ENCODE measurements around the gene MACROD2. TPM values are rescaled to one million over a fixed set of nuclear protein-coding genes. Genes with fewer than 3 reads are reported as not detected.

The MACROD2 gene
- total RNA-seq, 1 experiment from 2014 or later = 3.7 TPM

DNA sequence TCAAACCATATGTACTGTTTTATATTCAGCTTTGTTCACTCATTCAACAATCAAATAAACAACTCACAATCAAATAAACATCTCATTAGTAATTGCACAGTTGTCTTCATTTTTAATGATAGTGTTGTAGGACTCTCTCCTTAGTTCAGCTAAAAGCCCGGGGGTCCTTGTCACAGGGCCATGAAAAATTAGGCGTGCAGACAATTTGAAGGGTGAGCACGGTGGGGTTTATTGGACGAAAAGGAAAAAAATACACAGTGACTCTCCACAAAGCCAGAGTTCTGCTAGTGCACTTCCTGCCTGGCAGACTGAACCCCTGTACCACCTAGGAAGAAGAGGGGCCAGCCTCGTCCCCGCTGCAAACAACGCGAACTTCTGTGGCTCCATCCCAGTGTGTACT is 599.7 kb downstream of the MACROD2 start:
- H3K9me3 ChIP-seq (ENCODE audit: control insufficient read depth in 1 of 2, insufficient read depth in 1 of 2, low read depth in 1 of 2, low read length in 2 of 2) = no peaks in the 10 kb centered on the region
- ChIA-PET RAD21 (ENCODE audit: low non-redundant PET in 1 of 2, low total read pairs in 2 of 2, uncharacterized antibody in 2 of 2, unreplicated experiment in 2 of 2) (no interaction called here), POLR2A (no interaction called here), CTCF (no interaction called here)
- H3K4me3 ChIP-seq (replicated peaks in 1 of 2; ENCODE audit: low read depth in 1 of 2, low read length in 2 of 2) = no peak overlapping the region
- H3K36me3 ChIP-seq (ENCODE audit: control insufficient read depth in 1 of 2, insufficient read depth in 2 of 2, low read length in 2 of 2) = no peaks in the 10 kb centered on the region
- H2AFZ ChIP-seq (ENCODE audit: low read depth, low read length, poor library complexity, severe bottlenecking) = no peak overlapping the region
- H3K4me2 ChIP-seq (ENCODE audit: low read length) = no peak overlapping the region
- intact Hi-C loops (cut with micrococcal nuclease) = no loop called here
- no peaks in the 10 kb centered on the region for H4K20me1 ChIP-seq (ENCODE audit: insufficient read depth)
- H3K9ac ChIP-seq (ENCODE audit: low read length) = no peak overlapping the region
- no peaks in the 10 kb centered on the region for H3K79me2 ChIP-seq (ENCODE audit: insufficient read depth, low read length)
- no peaks in the 10 kb centered on the region for H3K27me3 ChIP-seq (ENCODE audit: insufficient read depth, low read length)
- DNase-seq (ENCODE audit: low read depth, low spot score) = no peak
- H3K4me1 ChIP-seq (ENCODE audit: control insufficient read depth in 1 of 2, insufficient read depth in 2 of 2, low read length in 2 of 2) = no peaks in the 10 kb centered on the region
- TF ChIP-seq JUND (IDR thresholded peaks at IDR 0.05) (no peak), POLR2A (IDR thresholded peaks at IDR 0.05; ENCODE audit: borderline replicate concordance, extremely low read depth, insufficient read depth, insufficient read length) (no peak), SP1 (IDR thresholded peaks at IDR 0.05; ENCODE audit: low read depth) (no peak), SRF (IDR thresholded peaks at IDR 0.05; ENCODE audit: low read depth) (no peak), RAD21 (IDR thresholded peaks at IDR 0.05; ENCODE audit: low read depth) (no peak), ZNF274 (IDR thresholded peaks at IDR 0.05; ENCODE audit: low read depth, low read length) (no peak), FOSL1 (IDR thresholded peaks at IDR 0.05; ENCODE audit: low read depth) (no peak), EZH2phosphoT487 (IDR thresholded peaks at IDR 0.05; ENCODE audit: borderline replicate concordance) (no peak), CEBPB (IDR thresholded peaks at IDR 0.05; ENCODE audit: low read depth) (no peak), ELF1 (IDR thresholded peaks at IDR 0.05; ENCODE audit: borderline replicate concordance, low read depth) (no peak), YY1 (IDR thresholded peaks at IDR 0.05; ENCODE audit: extremely low read depth, insufficient replicate concordance, low read depth, low read length) (no peak), ZFX (IDR thresholded peaks at IDR 0.05) (no peak)
- TF ChIP-seq, protein P1, sequence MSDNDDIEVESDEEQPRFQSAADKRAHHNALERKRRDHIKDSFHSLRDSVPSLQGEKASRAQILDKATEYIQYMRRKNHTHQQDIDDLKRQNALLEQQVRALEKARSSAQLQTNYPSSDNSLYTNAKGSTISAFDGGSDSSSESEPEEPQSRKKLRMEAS (IDR thresholded peaks at IDR 0.05) = no peak
- TF ChIP-seq, protein P2, sequence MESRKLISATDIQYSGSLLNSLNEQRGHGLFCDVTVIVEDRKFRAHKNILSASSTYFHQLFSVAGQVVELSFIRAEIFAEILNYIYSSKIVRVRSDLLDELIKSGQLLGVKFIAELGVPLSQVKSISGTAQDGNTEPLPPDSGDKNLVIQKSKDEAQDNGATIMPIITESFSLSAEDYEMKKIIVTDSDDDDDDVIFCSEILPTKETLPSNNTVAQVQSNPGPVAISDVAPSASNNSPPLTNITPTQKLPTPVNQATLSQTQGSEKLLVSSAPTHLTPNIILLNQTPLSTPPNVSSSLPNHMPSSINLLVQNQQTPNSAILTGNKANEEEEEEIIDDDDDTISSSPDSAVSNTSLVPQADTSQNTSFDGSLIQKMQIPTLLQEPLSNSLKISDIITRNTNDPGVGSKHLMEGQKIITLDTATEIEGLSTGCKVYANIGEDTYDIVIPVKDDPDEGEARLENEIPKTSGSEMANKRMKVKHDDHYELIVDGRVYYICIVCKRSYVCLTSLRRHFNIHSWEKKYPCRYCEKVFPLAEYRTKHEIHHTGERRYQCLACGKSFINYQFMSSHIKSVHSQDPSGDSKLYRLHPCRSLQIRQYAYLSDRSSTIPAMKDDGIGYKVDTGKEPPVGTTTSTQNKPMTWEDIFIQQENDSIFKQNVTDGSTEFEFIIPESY (IDR thresholded peaks at IDR 0.05; ENCODE audit: extremely low read depth, insufficient replicate concordance, low read length) = no peak
- TF ChIP-seq, protein P3, sequence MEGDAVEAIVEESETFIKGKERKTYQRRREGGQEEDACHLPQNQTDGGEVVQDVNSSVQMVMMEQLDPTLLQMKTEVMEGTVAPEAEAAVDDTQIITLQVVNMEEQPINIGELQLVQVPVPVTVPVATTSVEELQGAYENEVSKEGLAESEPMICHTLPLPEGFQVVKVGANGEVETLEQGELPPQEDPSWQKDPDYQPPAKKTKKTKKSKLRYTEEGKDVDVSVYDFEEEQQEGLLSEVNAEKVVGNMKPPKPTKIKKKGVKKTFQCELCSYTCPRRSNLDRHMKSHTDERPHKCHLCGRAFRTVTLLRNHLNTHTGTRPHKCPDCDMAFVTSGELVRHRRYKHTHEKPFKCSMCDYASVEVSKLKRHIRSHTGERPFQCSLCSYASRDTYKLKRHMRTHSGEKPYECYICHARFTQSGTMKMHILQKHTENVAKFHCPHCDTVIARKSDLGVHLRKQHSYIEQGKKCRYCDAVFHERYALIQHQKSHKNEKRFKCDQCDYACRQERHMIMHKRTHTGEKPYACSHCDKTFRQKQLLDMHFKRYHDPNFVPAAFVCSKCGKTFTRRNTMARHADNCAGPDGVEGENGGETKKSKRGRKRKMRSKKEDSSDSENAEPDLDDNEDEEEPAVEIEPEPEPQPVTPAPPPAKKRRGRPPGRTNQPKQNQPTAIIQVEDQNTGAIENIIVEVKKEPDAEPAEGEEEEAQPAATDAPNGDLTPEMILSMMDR (IDR thresholded peaks at IDR 0.05 in 2 of 3, conservative IDR thresholded peaks at IDR 0.05 in 1 of 3; ENCODE audit: borderline replicate concordance in 1 of 3, insufficient read depth in 1 of 3, low read depth in 2 of 3, low read length in 2 of 3) = no peak
- TF ChIP-seq, protein P4, sequence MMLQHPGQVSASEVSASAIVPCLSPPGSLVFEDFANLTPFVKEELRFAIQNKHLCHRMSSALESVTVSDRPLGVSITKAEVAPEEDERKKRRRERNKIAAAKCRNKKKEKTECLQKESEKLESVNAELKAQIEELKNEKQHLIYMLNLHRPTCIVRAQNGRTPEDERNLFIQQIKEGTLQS (IDR thresholded peaks at IDR 0.05) = no peak
- no peak for ATAC-seq
- BruUV-seq (replicated peaks) = no TSS peak
- H3K9me2 ChIP-seq (ENCODE audit: insufficient read depth) = no peaks in the 10 kb centered on the region
- no peak overlapping the region for H3K27ac ChIP-seq (ENCODE audit: low read depth, low read length)

All from HCT116 (cell line).